ENCODE results near the gene ZNF783. TPM values are rescaled to one million over a fixed set of nuclear protein-coding genes. Genes with fewer than 3 reads are reported as not detected.
A peak's percentile ranks its signal among the peaks of the same experiment; 100 is the strongest.

The ZNF783 gene
- total and polyA plus RNA-seq, 9 of the 15 experiments (the other 6 are each of a cell fraction or from before 2014, with no cell fraction given): 0.66 to 11.2 (median 5.4) TPM

GRCh38 chr7:149302222-149302621 lies 40.2 kb downstream of the ZNF783 start:
- H3K9me1 ChIP-seq (ENCODE audit: control insufficient read depth, insufficient read depth, low read length): no peaks in the 10 kb centered on the region
- no peaks in the 10 kb centered on the region for H4K20me1 ChIP-seq (replicated peaks; ENCODE audit: control insufficient read depth, insufficient read depth, low read length)
- intact Hi-C loops (cut with micrococcal nuclease): no loop called here
- DNase-seq (ENCODE audit: extremely low read depth in 1 of 4, low spot score in 3 of 4) (no peak), FAIRE-seq (no peak), ATAC-seq (no peak)
- TF ChIP-seq BHLHE40 (IDR thresholded peaks at IDR 0.05; ENCODE audit: low read length) (no peak), MLX (CRISPR knock-in tag; conservative IDR thresholded peaks at IDR 0.05) (no peak), ZNF3 (CRISPR knock-in tag; IDR thresholded peaks at IDR 0.05) (no peak), ZNF764 (CRISPR knock-in tag; IDR thresholded peaks at IDR 0.05; ENCODE audit: low read depth) (no peak), DNMT1 (IDR thresholded peaks at IDR 0.05) (no peak), SRSF1 (IDR thresholded peaks at IDR 0.05; ENCODE audit: low read depth, low read length) (no peak)
- POLR2A ChIA-PET: interaction anchor here (0.9 kb wide), 1 partner anchor 9 kb away, joined by 3 read pairs; no protein-coding TSS in a partner anchor
- H3K9me3 ChIP-seq (replicated peaks; ENCODE audit: control insufficient read depth, insufficient read depth, low read depth, low read length): no peaks in the 10 kb centered on the region
- peak overlapping the region in 1 of 2 experiments; percentile 60; a peak in 2 of 4 replicates for H3K9ac ChIP-seq (ENCODE audit: insufficient read depth in 1 of 2, low read depth in 2 of 2, low read length in 2 of 2)
- no peaks in the 10 kb centered on the region for H3K79me2 ChIP-seq (ENCODE audit: control insufficient read depth, insufficient read depth, low read length)
- H3K27ac ChIP-seq (ENCODE audit: extremely low read depth, low read depth, low read length): no peak overlapping the region
- no peaks in the 10 kb centered on the region for H3K36me3 ChIP-seq (ENCODE audit: control insufficient read depth, insufficient read depth, low read length)
- 12% methylated on average over 12 of the region's 12 CpGs for WGBS (ENCODE audit: insufficient coverage, low coverage, missing lambda C conversion rate)
- H2AFZ ChIP-seq (ENCODE audit: low read depth, low read length): no peak overlapping the region
- no peak overlapping the region for H3K4me2 ChIP-seq (ENCODE audit: insufficient read depth, low read length)
- BruUV-seq (replicated peaks): no TSS peak
- peaks cover 6 to 24% of the 10 kb centered on the region in 2 experiments; a peak in 3 of 5 replicates for H3K27me3 ChIP-seq (ENCODE audit: control insufficient read depth in 2 of 2, insufficient read depth in 2 of 2, low read length in 2 of 2)
- H3K4me3 ChIP-seq: no peak overlapping the region
- in situ Hi-C loops (cut with MboI): no loop called here
- CTCF ChIA-PET (ENCODE audit: low intra/inter-chr PET ratio): no interaction called here
- 0 out of 5 replicates have a peak, but pooled peaks cover 0 to 3% of the 10 kb centered on the region in 2 experiments for H3K4me1 ChIP-seq (replicated peaks in 1 of 2; ENCODE audit: control insufficient read depth in 2 of 2, insufficient read depth in 2 of 2, low read length in 2 of 2)
